AG08396 (cell line): ENCODE measurements around the gene FOXF2.

ENCODE experiments used
- DNase-seq: peaks from one replicate; pipeline ENCODE4 v3.0.0; 2012; ENCODE audit warnings: low spot score, mixed read lengths

Gene FOXF2

GRCh38 chr6:1390946-1391799, 1.8 kb downstream of the FOXF2 start:
- DNase-seq: peak; percentile 38

- peak; percentile 53 for DNase-seq
Observed at GRCh38 chr6:1391800-1392309, 2.5 kb downstream of the FOXF2 start.

GRCh38 chr6:1392813-1393640, 3.7 kb downstream of the FOXF2 start:
- DNase-seq: no peak

- DNase-seq: no peak
Observed at GRCh38 chr6:1393641-1394283, 4.4 kb downstream of the FOXF2 start.

- no peak for DNase-seq
Observed at GRCh38 chr6:1394514-1395463, 5.4 kb downstream of the FOXF2 start.

GRCh38 chr6:1395506-1395905, 6.1 kb downstream of the FOXF2 start:
- DNase-seq: no peak

- DNase-seq: no peak
Observed at GRCh38 chr6:1395941-1396908, 6.8 kb downstream of the FOXF2 start.

GRCh38 chr6:1396952-1397868, 7.8 kb downstream of the FOXF2 start:
- peak; percentile 92 for DNase-seq

GRCh38 chr6:1399085-1399780, 9.9 kb downstream of the FOXF2 start:
- peak; percentile 18 for DNase-seq

GRCh38 chr6:1400126-1400850, 10.9 kb downstream of the FOXF2 start:
- DNase-seq: no peak

- DNase-seq: no peak
Observed at GRCh38 chr6:1402369-1402768, 13.0 kb downstream of the FOXF2 start.

GRCh38 chr6:1402868-1403267, 13.5 kb downstream of the FOXF2 start:
- DNase-seq: no peak

- DNase-seq: no peak
Observed at GRCh38 chr6:1403851-1404712, 14.7 kb downstream of the FOXF2 start.

- DNase-seq: no peak
Observed at GRCh38 chr6:1404713-1405098, 15.3 kb downstream of the FOXF2 start.

GRCh38 chr6:1405221-1405620, 15.8 kb downstream of the FOXF2 start:
- DNase-seq: no peak

GRCh38 chr6:1406306-1407072, 17.1 kb downstream of the FOXF2 start:
- DNase-seq: no peak
